PC-9 (cell line): Measurements from ENCODE around the gene GIPC3.

Experiments used
- EZH2 ChIP-seq: fragments of 200-600 bp; sonication (generic); IDR thresholded peaks from 2 replicates; pipeline ENCODE4 v1.8.0; 2017; ENCODE audit warnings: antibody characterized with exemption, low read depth
- TF ChIP-seq, protein P1 (sequence below): fragments of 200-600 bp; sonication (generic); conservative IDR thresholded peaks from 2 replicates; pipeline ENCODE4 v1.6.1; 2017; ENCODE audit warnings: mixed run types, antibody characterized with exemption, mild to moderate bottlenecking, moderate library complexity

DNA sequence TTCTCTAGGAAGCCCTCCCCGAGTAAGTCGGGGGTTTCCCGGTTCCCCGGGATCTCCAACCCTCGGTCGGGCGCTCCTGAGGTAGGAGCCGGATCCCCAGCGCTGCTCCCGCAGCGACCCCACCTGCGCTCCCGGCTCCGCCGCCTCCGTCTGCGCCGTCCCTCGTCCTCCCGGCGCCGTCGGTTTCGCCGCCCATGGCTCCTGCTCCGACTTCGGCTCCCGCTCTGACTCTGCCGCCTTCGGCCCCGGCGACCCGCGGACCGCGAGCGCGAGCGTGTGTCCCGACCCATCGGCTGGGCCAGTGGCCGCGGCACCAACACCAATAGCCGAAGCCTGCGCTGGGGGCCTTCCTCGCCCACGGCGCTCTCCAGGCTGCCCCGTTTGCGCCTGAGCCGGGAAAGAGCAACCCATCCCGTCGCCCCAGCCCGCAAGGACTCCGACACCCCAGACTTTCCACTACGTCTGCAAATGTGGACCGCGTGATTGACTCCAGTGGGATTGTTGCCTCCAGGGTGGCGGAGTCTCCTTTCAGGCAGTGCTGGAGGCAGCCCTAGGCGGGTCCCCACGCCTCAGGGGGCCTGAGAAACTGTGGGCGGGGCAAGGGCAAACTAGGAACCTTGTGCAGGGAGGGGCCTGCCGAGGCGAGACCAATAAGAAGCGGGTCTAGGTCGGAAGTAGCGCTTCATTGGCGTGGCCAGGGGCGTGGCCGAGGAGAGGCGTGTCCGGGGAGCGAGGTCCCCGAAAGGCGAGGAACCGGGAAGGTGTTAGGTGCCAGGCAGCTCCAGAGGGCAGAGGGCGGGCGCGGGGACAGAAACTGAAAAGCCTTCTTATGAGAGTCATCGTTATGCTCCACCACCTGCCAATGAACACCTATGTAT, 41.4 kb downstream of the GIPC3 start, which contains the start of gene CACTIN:
- TF ChIP-seq, protein P1, sequence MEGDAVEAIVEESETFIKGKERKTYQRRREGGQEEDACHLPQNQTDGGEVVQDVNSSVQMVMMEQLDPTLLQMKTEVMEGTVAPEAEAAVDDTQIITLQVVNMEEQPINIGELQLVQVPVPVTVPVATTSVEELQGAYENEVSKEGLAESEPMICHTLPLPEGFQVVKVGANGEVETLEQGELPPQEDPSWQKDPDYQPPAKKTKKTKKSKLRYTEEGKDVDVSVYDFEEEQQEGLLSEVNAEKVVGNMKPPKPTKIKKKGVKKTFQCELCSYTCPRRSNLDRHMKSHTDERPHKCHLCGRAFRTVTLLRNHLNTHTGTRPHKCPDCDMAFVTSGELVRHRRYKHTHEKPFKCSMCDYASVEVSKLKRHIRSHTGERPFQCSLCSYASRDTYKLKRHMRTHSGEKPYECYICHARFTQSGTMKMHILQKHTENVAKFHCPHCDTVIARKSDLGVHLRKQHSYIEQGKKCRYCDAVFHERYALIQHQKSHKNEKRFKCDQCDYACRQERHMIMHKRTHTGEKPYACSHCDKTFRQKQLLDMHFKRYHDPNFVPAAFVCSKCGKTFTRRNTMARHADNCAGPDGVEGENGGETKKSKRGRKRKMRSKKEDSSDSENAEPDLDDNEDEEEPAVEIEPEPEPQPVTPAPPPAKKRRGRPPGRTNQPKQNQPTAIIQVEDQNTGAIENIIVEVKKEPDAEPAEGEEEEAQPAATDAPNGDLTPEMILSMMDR, result no peak
- no peak for TF ChIP-seq EZH2
